PC-9 (cell line): Measurements from ENCODE around the gene CACHD1.

Experiments
- CTCF ChIP-seq: fragments of 200-600 bp; sonication (generic); conservative IDR thresholded peaks from 2 replicates; pipeline ENCODE4 v1.6.1; 2017; ENCODE audit warnings: mixed run types, antibody characterized with exemption, mild to moderate bottlenecking, moderate library complexity
- EZH2 ChIP-seq: fragments of 200-600 bp; sonication (generic); IDR thresholded peaks from 2 replicates; pipeline ENCODE4 v1.8.0; 2017; ENCODE audit warnings: antibody characterized with exemption, low read depth

GRCh38 chr1:64426681-64427080, 43.2 kb upstream of the CACHD1 start:
- TF ChIP-seq CTCF, result no peak
- no peak for TF ChIP-seq EZH2
